VCaP (cell line): ENCODE measurements around the gene SLC34A1.

Experiments
- H3K27ac ChIP-seq: fragments of 450-650 bp; 2 replicates; pipeline ENCODE4 v1.5.1; 2017
- CTCF ChIP-seq: fragments of 450-650 bp; conservative IDR thresholded peaks from 2 replicates; pipeline ENCODE4 v1.5.1; 2017; ENCODE audit warnings: mild to moderate bottlenecking, moderate library complexity

Gene SLC34A1

GRCh38 chr5:177393206-177393765 is 9.1 kb downstream of the SLC34A1 start:
- no peak for TF ChIP-seq CTCF
- no peak overlapping the region for H3K27ac ChIP-seq

- TF ChIP-seq CTCF, result no peak
- no peak overlapping the region for H3K27ac ChIP-seq
These were observed 9.8 kb downstream of the SLC34A1 start for GRCh38 chr5:177393990-177394389.

- TF ChIP-seq CTCF, result no peak
- H3K27ac ChIP-seq, result no peak overlapping the region
These were observed 11.8 kb downstream of the SLC34A1 start for GRCh38 chr5:177396078-177396477.

- H3K27ac ChIP-seq, result no peak overlapping the region
- TF ChIP-seq CTCF, result no peak
These were observed 12.6 kb downstream of the SLC34A1 start for GRCh38 chr5:177396807-177397206.

GRCh38 chr5:177397875-177398390 is 13.7 kb downstream of the SLC34A1 start:
- TF ChIP-seq CTCF, result no peak
- H3K27ac ChIP-seq, result no peak overlapping the region

- peak within 1 kb of the TSS; percentile 99 for H3K27ac ChIP-seq
- TF ChIP-seq CTCF, result no peak
These were observed 16.0 kb downstream of the SLC34A1 start, which contains the start of gene PFN3 for GRCh38 chr5:177399997-177400868. PFN3 (minus strand) TSS chr5:177400661; CDS start chr5:177400576, 85 bp downstream.

GRCh38 chr5:177402271-177403043 is 18.2 kb downstream of the SLC34A1 start:
- peak; percentile 80 for TF ChIP-seq CTCF
- H3K27ac ChIP-seq, result peak overlapping the region; percentile 99
